H1 (cell line): Measurements from ENCODE around the gene TBP.

Source experiments
- POLR2A ChIP-seq, 2 experiments: IDR thresholded peaks; 1 replicate in 1 of 2; 2 replicates in 1 of 2; pipeline ENCODE4 v1.6.1; 2011; ENCODE audit warnings: low read depth in 2 of 2, low read length in 2 of 2, mild to moderate bottlenecking in 2 of 2; ENCODE audit errors: control extremely low read depth in 1 of 2
- SP1 ChIP-seq: IDR thresholded peaks from 2 replicates; pipeline ENCODE4 v1.6.1; 2011; ENCODE audit warnings: low read depth, low read length
- TAF1 ChIP-seq: IDR thresholded peaks from 2 replicates; pipeline ENCODE4 v1.6.1; 2011; ENCODE audit warnings: mild to moderate bottlenecking, low read depth, low read length
- TBP ChIP-seq: IDR thresholded peaks from 2 replicates; pipeline ENCODE4 v1.6.1; 2011; ENCODE audit warnings: low read depth, low read length, improper control_type of control experiment
- TEAD4 ChIP-seq: IDR thresholded peaks from 2 replicates; pipeline ENCODE4 v1.6.1; 2012; ENCODE audit warnings: low read depth, low read length, inconsistent platforms, mixed read lengths
- TF ChIP-seq, protein P1 (sequence below), 3 experiments: IDR thresholded peaks; 1 replicate in 2 of 3; 2 replicates in 1 of 3; pipeline versions ENCODE4 v1.5.1 to v1.6.1; 2011; ENCODE audit warnings: low read length in 3 of 3, mild to moderate bottlenecking in 3 of 3, inconsistent platforms in 2 of 3, low read depth in 1 of 3, moderate library complexity in 1 of 3; ENCODE audit not compliant: insufficient read depth in 1 of 3; ENCODE audit errors: control extremely low read depth in 1 of 3

DNA sequence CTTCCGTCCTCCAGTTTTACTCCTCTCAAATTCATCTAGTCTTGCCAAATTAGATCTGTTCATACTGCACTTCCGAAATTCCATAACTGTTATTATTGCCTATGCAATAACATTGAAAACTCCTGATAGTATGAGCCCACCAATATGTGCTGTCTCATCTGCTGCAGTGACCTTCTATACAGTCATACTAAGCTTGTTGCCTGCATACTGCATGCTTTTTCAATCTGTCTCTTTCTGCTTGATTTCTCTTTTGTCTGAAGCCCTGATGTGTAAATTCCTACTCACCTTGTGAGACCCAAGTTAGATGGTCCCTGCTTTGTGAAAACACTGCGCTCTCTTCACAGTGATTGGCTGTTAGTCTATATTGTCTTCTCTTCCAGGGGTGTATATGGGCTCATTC lies 1.1 kb downstream of the TBP start:
- no peak for TF ChIP-seq TBP
- no peak for TF ChIP-seq TAF1
- no peak for TF ChIP-seq SP1
- no peak for TF ChIP-seq POLR2A (IDR thresholded peaks at IDR 0.05; ENCODE audit: control extremely low read depth in 1 of 2, low read depth in 2 of 2, low read length in 2 of 2)
- TF ChIP-seq, protein P1, sequence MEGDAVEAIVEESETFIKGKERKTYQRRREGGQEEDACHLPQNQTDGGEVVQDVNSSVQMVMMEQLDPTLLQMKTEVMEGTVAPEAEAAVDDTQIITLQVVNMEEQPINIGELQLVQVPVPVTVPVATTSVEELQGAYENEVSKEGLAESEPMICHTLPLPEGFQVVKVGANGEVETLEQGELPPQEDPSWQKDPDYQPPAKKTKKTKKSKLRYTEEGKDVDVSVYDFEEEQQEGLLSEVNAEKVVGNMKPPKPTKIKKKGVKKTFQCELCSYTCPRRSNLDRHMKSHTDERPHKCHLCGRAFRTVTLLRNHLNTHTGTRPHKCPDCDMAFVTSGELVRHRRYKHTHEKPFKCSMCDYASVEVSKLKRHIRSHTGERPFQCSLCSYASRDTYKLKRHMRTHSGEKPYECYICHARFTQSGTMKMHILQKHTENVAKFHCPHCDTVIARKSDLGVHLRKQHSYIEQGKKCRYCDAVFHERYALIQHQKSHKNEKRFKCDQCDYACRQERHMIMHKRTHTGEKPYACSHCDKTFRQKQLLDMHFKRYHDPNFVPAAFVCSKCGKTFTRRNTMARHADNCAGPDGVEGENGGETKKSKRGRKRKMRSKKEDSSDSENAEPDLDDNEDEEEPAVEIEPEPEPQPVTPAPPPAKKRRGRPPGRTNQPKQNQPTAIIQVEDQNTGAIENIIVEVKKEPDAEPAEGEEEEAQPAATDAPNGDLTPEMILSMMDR (IDR thresholded peaks at IDR 0.05; ENCODE audit: control extremely low read depth in 1 of 3, insufficient read depth in 1 of 3, low read depth in 1 of 3, low read length in 3 of 3), result no peak
- TF ChIP-seq TEAD4, result no peak
